ENCODE measurements around the gene FOXN3.

FOXN3 gene

GRCh38 chr14:89407856-89408255 is 9.2 kb downstream of the FOXN3 start:
- H3K27me3 Mint-ChIP-seq = no peaks in the 10 kb centered on the region
- no peak for DNase-seq
- H3K36me3 Mint-ChIP-seq (ENCODE audit: low read depth) = peaks cover 91% of the 10 kb centered on the region
- H3K9me3 Mint-ChIP-seq = no peaks in the 10 kb centered on the region
- H3K4me3 Mint-ChIP-seq = peak overlapping the region; percentile 29
- peaks cover 81% of the 10 kb centered on the region for H3K4me1 Mint-ChIP-seq (ENCODE audit: low read depth)
- peak overlapping the region; percentile 90 for H3K27ac Mint-ChIP-seq

DNA sequence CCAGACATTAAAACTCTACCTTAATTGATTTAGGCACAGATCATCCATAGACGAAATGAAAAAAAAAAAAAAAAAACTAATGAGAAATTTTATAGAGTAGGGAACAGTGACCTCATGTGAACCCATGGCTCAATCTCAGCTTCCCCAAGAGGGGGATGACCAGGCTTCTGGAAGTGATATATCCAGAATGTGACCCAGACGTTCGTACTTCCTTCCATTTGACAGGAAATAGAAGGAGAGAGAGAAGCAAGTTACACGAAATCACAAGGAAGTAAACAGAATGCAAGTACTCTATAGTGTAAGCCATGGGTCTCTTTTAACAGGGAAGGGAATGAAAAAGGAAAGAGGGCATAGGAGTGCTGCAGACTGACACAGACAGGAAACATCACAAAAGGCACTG is 10.1 kb downstream of the FOXN3 start:
- H3K27ac Mint-ChIP-seq = peak overlapping the region; percentile 90
- peaks cover 83% of the 10 kb centered on the region for H3K4me1 Mint-ChIP-seq (ENCODE audit: low read depth)
- no peaks in the 10 kb centered on the region for H3K9me3 Mint-ChIP-seq
- H3K27me3 Mint-ChIP-seq = no peaks in the 10 kb centered on the region
- H3K36me3 Mint-ChIP-seq (ENCODE audit: low read depth) = peaks cover 90% of the 10 kb centered on the region
- no peak overlapping the region for H3K4me3 Mint-ChIP-seq
- DNase-seq = no peak

DNA sequence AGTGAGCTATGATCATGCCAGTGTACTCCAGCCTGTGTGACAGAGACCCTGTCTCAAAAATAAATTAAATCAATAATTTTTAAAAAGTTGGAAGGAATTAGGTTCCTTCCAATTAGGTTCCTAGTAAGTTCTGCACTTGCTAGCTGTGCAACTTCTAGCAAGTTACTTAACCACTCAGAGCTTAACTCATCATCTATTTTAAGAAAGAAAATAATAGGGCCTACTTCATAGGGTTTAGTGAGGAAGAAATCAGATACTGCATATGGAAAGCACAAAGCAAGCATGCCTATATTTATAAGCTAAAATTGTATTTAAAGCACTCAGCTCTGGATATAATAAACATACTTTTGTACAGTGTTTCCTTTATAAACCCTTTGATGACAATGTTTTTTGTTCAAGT is 10.7 kb downstream of the FOXN3 start:
- Mint-ChIP-seq H3K36me3 (ENCODE audit: low read depth) (peaks cover 92% of the 10 kb centered on the region), H3K27me3 (no peaks in the 10 kb centered on the region), H3K9me3 (no peaks in the 10 kb centered on the region), H3K4me1 (ENCODE audit: low read depth) (peaks cover 84% of the 10 kb centered on the region), H3K4me3 (no peak overlapping the region), H3K27ac (peak overlapping the region; percentile 90)
- no peak for DNase-seq

DNA sequence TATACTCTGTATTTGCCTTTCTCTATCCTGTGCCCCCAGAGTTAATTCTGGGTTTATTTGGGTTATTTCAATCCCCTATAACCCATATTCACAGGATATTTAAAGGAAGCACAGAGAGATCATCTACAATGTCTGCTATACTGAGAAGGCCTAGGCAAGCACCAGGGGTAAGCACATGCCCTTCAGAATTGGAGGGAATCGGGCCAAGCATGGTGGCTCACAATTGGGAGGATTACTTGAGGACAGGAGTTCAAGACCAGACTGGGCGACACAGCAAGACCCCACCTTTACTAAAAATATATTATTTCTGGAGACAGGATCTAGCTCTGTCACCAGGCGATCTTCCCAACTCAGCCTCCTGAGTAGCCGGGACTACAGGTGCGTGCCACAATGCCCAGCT is 11.3 kb downstream of the FOXN3 start:
- Mint-ChIP-seq H3K27me3 (no peaks in the 10 kb centered on the region), H3K9me3 (no peaks in the 10 kb centered on the region), H3K27ac (no peak overlapping the region), H3K4me1 (ENCODE audit: low read depth) (peaks cover 80% of the 10 kb centered on the region), H3K4me3 (no peak overlapping the region), H3K36me3 (ENCODE audit: low read depth) (peaks cover 87% of the 10 kb centered on the region)
- no peak for DNase-seq

DNA sequence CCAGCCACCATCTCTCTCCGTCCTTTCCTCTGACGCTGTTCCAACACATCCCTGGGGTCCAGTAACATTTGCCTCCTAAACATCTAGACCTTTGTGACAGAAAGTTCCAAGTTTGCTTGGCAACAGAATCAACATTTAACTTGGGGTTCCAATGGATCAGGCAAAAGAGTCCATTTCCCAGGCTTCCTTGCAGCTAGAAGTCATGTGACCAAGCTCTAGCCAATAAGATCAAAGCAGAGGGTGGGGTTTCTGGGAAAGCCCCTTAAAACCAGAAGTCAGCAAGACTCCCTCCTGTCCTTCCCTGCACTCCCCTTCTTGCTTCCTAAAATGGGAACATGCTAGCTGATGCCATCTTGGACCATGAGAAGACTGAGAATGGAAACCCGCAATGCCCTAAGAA is 14.7 kb downstream of the FOXN3 start:
- H3K9me3 Mint-ChIP-seq = no peaks in the 10 kb centered on the region
- no peaks in the 10 kb centered on the region for H3K27me3 Mint-ChIP-seq
- H3K27ac Mint-ChIP-seq = no peak overlapping the region
- H3K4me3 Mint-ChIP-seq = no peak overlapping the region
- peaks cover 74% of the 10 kb centered on the region for H3K4me1 Mint-ChIP-seq (ENCODE audit: low read depth)
- no peak for DNase-seq
- peaks cover 75% of the 10 kb centered on the region for H3K36me3 Mint-ChIP-seq (ENCODE audit: low read depth)

- H3K27ac Mint-ChIP-seq = peak overlapping the region; percentile 42
- H3K27me3 Mint-ChIP-seq = no peaks in the 10 kb centered on the region
- no peak overlapping the region for H3K4me3 Mint-ChIP-seq
- H3K9me3 Mint-ChIP-seq = no peaks in the 10 kb centered on the region
- peaks cover 74% of the 10 kb centered on the region for H3K36me3 Mint-ChIP-seq (ENCODE audit: low read depth)
- no peak for DNase-seq
- H3K4me1 Mint-ChIP-seq (ENCODE audit: low read depth) = peaks cover 71% of the 10 kb centered on the region
Observed at GRCh38 chr14:89401761-89402160, 15.3 kb downstream of the FOXN3 start.

DNA sequence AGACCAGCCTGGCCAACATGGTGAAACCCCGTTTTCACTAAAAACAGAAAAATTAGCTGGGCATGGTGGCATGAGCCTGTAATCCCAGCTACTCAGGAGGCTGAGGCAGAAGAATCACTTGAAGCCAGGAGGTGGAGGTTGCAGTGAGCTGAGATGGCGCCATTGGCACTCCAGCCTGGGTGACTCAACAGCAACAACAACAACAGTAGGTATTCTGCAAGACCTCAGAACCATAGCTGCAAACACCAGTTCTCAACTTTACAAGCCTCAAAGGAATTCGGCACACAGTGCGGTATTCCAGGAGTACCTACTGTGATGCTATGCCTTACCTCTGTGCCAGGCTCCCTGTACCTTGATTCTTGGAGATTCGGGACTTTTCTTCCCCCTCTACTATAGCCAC is 15.8 kb downstream of the FOXN3 start:
- no peak for DNase-seq
- peaks cover 68% of the 10 kb centered on the region for H3K4me1 Mint-ChIP-seq (ENCODE audit: low read depth)
- no peaks in the 10 kb centered on the region for H3K9me3 Mint-ChIP-seq
- H3K27ac Mint-ChIP-seq = no peak overlapping the region
- H3K4me3 Mint-ChIP-seq = no peak overlapping the region
- no peaks in the 10 kb centered on the region for H3K27me3 Mint-ChIP-seq
- H3K36me3 Mint-ChIP-seq (ENCODE audit: low read depth) = peaks cover 71% of the 10 kb centered on the region

GRCh38 chr14:89400529-89400928 is 16.5 kb downstream of the FOXN3 start:
- no peaks in the 10 kb centered on the region for H3K27me3 Mint-ChIP-seq
- no peaks in the 10 kb centered on the region for H3K9me3 Mint-ChIP-seq
- peaks cover 74% of the 10 kb centered on the region for H3K4me1 Mint-ChIP-seq (ENCODE audit: low read depth)
- H3K4me3 Mint-ChIP-seq = no peak overlapping the region
- DNase-seq = no peak
- H3K27ac Mint-ChIP-seq = peak overlapping the region; percentile 6
- H3K36me3 Mint-ChIP-seq (ENCODE audit: low read depth) = peaks cover 71% of the 10 kb centered on the region

DNA sequence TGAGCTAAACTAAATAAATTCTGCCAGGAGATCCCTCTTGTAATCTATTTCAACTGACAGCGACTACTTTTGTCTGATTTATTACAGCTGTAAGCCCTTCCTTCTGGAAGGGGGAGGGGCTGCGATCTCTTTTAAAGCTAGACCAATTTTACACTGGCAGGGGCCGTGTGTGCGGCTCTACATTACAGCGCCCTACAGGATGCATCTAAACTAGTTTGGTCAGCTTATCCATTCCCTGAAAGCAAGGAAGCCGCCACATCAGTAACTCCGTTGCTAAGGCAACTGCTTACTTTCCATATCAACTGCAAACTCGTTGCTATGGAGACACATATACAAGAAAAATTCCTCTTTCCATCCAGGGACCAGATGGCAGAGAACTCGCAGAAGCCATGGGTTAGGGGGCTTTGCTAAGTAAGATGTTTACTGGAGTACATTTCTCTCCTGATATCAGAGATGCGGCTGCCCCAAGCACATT is 17.4 kb downstream of the FOXN3 start:
- Mint-ChIP-seq H3K4me1 (ENCODE audit: low read depth) (peaks cover 76% of the 10 kb centered on the region), H3K36me3 (ENCODE audit: low read depth) (peaks cover 62% of the 10 kb centered on the region)
- DNase-seq = no peak

DNA sequence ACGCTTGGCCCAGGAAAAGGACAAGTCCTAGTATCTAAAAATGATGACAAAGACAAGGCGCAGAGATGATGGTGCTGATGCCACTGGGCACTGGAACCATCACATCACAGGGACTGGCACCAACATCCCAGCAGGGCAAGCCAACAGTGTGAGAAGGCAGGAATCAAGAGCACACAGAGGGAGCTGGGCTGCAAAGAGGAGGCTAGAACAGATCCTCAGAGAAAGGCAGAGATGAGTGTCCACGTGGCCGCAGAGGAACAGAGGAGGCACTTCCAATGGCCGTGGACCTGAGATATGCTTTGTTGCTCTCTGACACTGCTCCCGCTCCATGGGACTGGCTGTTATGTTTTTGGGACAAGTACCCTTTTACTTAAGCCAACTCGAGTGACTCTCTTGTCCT is 17.9 kb downstream of the FOXN3 start:
- Mint-ChIP-seq H3K36me3 (ENCODE audit: low read depth) (peaks cover 58% of the 10 kb centered on the region), H3K27me3 (no peaks in the 10 kb centered on the region), H3K4me1 (ENCODE audit: low read depth) (peaks cover 78% of the 10 kb centered on the region), H3K27ac (no peak overlapping the region), H3K4me3 (no peak overlapping the region), H3K9me3 (no peaks in the 10 kb centered on the region)
- DNase-seq = no peak

More for the DNA sequence above, 17.4 kb downstream of the FOXN3 start:
- no peaks in the 10 kb centered on the region for H3K9me3 Mint-ChIP-seq
- H3K27ac Mint-ChIP-seq = no peak overlapping the region
- H3K4me3 Mint-ChIP-seq = no peak overlapping the region
- no peaks in the 10 kb centered on the region for H3K27me3 Mint-ChIP-seq

- Mint-ChIP-seq H3K36me3 (ENCODE audit: low read depth) (peaks cover 53% of the 10 kb centered on the region), H3K4me1 (ENCODE audit: low read depth) (peaks cover 76% of the 10 kb centered on the region)
Observed at GRCh38 chr14:89397569-89398230, 19.3 kb downstream of the FOXN3 start.

DNA sequence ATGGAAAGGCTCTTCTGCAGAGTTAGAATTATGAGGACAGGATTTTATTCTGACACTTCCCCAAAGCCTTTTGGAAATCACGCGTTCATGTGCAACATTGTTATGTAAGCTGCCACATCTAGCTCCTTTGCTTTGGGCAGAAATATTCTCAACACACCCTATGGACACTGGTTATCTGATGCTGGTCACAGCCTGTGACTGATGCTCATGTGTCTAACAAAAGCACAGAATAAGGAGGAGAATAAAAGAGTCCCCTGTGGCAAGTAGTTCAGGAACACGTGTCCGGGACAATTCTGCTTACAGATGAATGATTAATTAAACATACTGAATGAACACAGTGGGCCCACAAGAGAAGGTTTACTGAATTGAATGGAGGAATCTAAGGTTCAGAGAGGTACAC is 22.1 kb downstream of the FOXN3 start:
- H3K27ac Mint-ChIP-seq = no peak overlapping the region
- no peak for DNase-seq
- peaks cover 45% of the 10 kb centered on the region for H3K36me3 Mint-ChIP-seq (ENCODE audit: low read depth)
- no peak overlapping the region for H3K4me3 Mint-ChIP-seq
- no peaks in the 10 kb centered on the region for H3K9me3 Mint-ChIP-seq
- peaks cover 68% of the 10 kb centered on the region for H3K4me1 Mint-ChIP-seq (ENCODE audit: low read depth)
- no peaks in the 10 kb centered on the region for H3K27me3 Mint-ChIP-seq

More at GRCh38 chr14:89397569-89398230, 19.3 kb downstream of the FOXN3 start:
- H3K27ac Mint-ChIP-seq = peak overlapping the region; percentile 12
- DNase-seq = no peak
- no peaks in the 10 kb centered on the region for H3K27me3 Mint-ChIP-seq
- no peaks in the 10 kb centered on the region for H3K9me3 Mint-ChIP-seq
- H3K4me3 Mint-ChIP-seq = no peak overlapping the region

DNA sequence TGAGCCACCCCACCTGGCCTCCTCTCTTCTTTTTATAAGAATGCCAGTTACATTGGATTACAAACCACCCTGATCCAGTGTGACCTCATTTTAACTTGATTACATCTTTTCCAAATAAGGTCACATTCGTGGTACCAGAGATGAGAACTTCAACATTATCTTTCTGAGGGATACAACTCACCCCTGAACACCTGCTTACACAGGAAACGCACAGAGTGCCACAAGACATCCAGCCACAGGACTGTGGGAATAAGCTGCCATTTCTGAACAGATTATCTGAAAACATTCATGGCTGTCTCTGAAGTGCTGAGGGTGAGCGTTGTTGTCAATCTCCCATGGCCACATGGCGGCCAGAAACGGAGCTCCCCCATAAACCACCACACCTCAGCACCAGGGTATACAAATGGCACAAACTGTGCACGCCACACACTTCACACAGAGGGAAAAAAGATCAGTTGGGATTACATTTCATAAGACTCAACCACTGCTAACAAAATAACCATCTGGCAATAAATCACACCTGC is 23.7 kb downstream of the FOXN3 start:
- no peaks in the 10 kb centered on the region for H3K9me3 Mint-ChIP-seq
- H3K4me3 Mint-ChIP-seq = no peak overlapping the region
- peaks cover 50% of the 10 kb centered on the region for H3K36me3 Mint-ChIP-seq (ENCODE audit: low read depth)
- peak overlapping the region; percentile 62 for H3K27ac Mint-ChIP-seq
- DNase-seq = no peak
- no peaks in the 10 kb centered on the region for H3K27me3 Mint-ChIP-seq
- peaks cover 65% of the 10 kb centered on the region for H3K4me1 Mint-ChIP-seq (ENCODE audit: low read depth)

GRCh38 chr14:89392181-89392580 is 24.9 kb downstream of the FOXN3 start:
- H3K27ac Mint-ChIP-seq = no peak overlapping the region
- H3K27me3 Mint-ChIP-seq = no peaks in the 10 kb centered on the region
- H3K4me1 Mint-ChIP-seq (ENCODE audit: low read depth) = peaks cover 67% of the 10 kb centered on the region
- no peaks in the 10 kb centered on the region for H3K9me3 Mint-ChIP-seq
- H3K4me3 Mint-ChIP-seq = no peak overlapping the region
- H3K36me3 Mint-ChIP-seq (ENCODE audit: low read depth) = peaks cover 51% of the 10 kb centered on the region
- DNase-seq = no peak

DNA sequence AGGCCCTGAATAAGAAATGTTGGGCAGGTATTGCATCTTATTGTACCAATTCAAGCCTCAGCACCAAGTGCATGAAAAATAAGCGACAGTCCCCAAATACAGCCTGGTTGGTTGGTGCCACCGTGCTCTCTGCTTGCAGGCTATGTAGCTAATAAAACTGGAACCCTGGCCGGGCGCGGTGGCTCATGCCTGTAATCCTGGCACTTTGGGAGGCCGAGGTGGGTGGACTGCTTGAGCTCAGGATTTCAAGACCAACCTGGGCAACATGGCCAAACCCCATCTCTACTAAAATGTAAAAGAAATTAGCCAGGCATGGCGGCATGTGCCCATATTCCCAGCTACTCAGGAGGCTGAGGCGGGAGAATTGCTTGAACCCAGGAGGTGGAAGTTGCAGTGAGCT is 25.5 kb downstream of the FOXN3 start:
- no peaks in the 10 kb centered on the region for H3K27me3 Mint-ChIP-seq
- H3K27ac Mint-ChIP-seq = no peak overlapping the region
- H3K36me3 Mint-ChIP-seq (ENCODE audit: low read depth) = peaks cover 50% of the 10 kb centered on the region
- no peak overlapping the region for H3K4me3 Mint-ChIP-seq
- no peak for DNase-seq
- no peaks in the 10 kb centered on the region for H3K9me3 Mint-ChIP-seq
- H3K4me1 Mint-ChIP-seq (ENCODE audit: low read depth) = peaks cover 70% of the 10 kb centered on the region

Data from activated T-cell treated with anti-CD3 and anti-CD28 coated beads, Interleukin-2, amount 50 U/mL, for 24 hours (primary cell).